Activated CD4-positive, alpha-beta T cell treated with anti-CD3 and anti-CD28 coated beads, Interleukin-2, amount 50 U/mL, for 24 hours (primary cell): ENCODE data around the gene TEX52.

Experiments
- DNase-seq, 2 donors: peaks; one replicate each; pipeline ENCODE4 v3.0.0-alpha.2; 2020; ENCODE audit warnings: low read depth in 1 of 2, low spot score in 1 of 2

The TEX52 gene

DNA sequence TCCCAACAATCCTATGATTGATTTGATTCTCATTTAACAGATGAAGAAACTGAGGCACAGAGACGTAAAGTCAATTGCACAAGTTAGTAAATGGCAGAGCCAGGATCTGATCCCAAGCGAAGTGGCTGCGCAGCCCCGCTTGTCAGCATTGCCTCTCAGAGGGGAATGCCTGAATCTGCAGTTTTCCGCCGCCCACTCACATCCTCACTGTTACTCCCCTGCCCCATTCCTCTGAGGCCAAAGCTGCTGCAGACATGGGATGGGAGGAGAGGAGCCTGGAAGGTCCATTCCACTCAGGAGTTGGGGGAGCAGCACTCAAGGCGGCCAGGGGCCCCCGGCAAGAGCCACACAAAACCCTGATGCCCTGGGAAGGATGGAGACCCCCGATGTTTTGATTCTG is 23.0 kb downstream of the TEX52 start:
- DNase-seq: no peak

DNA sequence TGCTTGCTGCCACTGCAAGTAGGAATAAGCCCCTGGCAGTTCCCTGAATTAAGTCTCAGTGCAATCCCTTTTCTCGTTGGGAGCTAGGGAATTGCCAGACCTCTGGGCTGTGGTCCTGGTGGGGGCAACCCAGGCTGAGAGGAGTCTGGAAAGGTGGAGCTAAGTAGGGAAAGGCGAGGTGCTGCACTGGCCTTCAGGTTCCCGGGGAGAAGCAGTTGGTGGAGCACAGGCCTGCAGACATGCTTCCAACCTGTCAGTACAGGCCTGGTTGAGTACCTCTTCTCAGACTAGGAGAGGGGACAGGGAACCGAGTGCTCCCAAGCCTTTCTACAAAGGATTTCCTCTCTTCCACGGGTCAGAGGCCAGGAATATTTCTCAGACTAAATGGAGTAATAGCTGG is 23.5 kb downstream of the TEX52 start:
- DNase-seq: no peak

DNA sequence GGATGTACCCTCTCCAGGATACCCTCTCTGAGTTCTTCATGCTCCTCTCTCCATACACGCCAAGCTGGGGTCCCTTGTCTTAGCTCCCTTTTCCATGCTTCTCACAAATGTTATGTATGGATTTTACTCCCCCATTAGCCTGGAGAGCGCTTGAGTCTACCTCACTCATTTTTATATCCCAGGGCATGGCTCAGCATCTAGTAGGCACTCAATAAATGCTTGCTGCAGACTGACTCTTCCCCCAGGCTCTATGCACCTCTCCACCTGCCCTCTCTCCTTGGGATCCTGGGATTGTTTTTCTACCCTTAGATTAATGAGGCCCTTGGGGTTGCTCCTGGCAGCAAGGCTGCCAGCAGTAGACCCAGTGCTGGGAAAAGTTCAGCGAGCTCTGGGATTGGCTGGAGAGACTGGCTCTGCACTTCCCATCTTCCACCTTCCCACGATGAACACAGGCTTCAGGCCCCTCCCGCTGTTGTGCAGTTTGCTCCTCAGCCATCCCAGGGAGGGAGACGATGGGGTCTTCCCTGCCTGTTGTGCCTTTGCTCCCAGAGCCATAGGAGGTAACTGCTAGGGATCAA is 24.2 kb downstream of the TEX52 start:
- no peak for DNase-seq

DNA sequence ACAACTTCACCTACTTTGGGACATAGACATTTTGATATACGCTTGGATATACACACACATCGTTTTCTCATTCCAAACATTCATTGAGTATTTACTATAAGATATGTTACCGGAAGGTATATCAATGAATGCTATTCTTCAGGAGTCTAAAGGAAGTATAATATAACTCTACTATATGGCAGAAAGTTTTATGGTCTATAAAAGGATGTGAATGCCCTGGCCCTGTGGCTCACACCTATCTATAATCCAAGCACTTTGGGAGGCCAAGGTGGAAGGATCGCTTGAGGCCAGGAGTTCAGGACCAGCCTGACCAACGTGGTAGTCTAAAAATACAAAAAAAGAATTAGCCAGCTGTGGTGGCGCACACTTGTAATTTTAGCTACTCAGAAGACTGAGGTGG is 27.6 kb downstream of the TEX52 start:
- DNase-seq: no peak

DNA sequence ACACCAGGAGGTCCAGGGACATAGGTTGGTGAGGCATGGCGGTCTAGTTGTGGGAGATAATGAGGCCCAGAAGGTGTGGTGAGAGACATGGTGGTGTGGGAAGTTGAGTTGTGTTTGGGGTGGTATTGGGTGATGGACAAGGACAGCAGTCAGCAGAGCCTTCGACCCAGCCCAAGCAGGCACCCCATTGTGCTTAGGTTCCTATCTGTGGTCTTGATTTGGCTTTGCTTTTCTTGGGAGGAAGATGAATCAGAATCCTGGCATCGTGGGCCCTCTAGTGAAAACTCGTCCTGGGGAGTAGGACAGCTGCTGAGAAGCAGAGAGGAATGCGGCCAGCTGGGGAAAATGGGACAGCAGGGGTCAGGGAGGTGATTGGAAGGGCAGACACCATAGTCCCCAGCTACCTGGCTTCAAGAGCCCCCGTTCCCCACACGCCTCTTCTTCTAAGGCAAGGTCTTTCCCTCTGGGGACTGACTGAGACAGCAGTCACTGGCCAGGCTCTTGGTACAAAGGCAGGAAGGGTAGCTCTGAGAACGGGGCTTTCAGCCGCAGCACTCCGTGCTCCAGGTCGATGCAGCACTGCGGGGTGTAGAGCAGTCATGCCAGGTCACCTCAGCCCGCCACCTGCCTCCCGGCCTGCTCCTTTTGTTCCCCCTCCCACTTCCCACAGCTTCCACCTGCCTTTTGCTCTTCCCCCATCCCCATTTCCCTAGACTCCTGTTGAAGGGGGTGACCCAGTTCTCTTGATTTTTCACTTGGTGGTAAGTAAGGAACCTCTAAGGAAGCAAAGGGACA is 29.9 kb downstream of the TEX52 start:
- DNase-seq: no peak

DNA sequence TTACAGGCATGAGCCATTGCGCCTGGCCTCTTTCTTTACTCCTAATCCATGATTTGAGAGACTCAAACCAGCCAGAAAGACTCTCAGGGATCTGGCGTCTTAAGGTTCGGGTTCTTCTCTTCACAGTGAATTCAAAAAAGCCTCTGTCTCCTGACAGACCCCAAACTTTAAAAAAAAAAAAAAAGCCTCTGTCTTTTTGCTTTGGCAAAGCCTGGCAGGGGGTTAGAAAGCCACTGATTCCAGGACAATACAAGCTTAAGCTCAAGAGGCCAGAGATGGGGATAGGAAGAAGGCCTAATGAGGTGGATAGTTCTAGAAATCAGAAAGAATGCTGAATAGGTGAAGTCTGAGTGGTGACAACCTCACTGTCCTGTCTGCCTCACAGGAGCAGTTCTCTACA is 30.8 kb downstream of the TEX52 start:
- no peak for DNase-seq

DNA sequence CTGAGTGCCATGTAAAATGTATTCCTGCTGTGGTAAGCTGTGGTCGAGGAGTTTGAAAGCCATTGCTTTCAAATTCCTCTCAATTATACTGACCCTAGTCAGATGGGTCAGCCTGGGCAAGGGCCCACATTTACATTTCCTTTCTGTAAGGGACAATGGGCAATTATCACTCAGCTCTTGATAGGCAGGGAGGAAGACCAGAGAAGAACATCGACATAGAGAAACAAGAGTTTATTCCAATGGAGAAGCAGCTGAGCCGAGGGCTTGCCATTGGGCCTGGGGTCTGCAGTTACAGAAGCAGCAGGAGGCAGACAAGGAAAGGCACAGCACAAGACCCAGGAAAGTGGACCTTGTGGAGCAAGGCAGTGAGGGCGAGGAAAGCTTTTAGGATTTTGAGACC is 31.7 kb downstream of the TEX52 start:
- no peak for DNase-seq

DNA sequence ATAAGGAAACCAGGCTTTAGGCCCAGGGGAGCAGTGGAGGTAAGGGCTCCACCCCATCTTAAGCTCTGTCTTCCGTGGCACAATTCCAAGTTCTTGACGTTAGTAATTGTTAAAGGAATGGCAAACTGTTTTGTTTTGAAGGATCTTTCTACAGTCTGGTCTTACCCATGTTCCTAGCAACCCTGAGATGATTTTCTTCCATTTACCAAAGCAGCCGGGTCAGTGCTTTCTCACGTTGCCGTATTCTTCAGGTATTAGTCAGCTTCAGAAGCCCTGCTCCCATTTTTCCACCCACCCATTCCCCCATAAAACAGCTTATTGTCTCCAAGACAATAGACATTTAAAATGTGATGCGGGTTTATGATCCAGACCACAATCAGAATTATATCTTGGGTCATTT is 32.3 kb downstream of the TEX52 start:
- no peak for DNase-seq

DNA sequence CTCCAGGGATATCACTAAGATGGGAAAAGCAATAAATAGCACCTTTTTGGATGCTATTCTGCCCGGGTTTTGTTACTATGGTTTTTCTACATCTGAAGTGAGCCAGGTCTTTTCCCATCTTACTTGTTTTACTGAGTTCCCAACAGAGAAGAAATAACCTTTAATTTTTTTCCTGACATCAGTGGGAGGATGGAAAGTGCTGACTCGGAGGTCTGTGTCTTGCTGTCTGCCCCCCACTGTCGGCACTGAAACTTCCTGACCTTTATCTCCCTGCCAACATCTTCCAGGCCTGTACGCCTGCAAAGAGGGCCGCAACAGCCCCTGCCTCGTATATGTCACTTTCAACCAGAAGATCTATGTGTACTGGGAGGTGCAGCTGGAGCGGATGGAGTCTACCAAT is 33.4 kb downstream of the TEX52 start:
- DNase-seq: no peak

DNA sequence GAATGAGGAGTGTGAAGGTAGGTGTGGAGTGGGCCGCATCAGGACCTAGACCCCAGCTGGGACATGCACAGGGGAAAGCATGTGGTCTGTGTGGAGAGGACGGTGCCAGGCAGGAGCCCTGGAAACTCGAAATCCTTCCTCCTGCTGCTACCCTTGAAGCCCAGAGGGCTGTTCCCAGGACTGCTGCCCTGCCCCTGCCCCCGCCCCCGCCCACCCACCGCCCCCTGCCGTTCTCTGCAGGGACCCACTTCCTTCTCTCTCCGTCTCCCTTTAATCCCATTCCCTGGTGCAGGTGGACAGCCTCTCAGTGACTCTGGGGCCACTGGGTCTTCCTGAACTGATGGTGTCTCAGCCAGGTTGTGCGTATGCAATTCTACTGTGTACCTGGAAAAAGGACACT is 36.4 kb downstream of the TEX52 start:
- no peak for DNase-seq

DNA sequence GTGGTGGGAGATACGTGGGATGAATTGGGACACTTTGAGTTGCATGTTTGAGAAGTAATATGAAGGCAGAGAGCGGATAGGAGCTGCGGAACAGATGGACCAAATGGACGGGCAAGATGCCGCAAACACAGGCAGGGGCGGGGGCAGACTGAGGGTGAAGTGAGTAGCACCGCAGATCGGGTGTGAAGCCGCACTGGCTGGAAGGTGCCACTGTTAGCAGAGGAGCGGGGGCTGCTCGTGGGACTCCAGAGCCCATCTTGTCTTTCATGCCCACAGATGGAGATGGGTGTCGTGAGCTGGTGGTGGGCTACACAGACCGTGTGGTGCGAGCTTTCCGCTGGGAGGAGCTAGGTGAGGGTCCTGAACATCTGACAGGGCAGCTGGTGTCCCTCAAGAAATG is 37.0 kb downstream of the TEX52 start:
- DNase-seq: no peak

DNA sequence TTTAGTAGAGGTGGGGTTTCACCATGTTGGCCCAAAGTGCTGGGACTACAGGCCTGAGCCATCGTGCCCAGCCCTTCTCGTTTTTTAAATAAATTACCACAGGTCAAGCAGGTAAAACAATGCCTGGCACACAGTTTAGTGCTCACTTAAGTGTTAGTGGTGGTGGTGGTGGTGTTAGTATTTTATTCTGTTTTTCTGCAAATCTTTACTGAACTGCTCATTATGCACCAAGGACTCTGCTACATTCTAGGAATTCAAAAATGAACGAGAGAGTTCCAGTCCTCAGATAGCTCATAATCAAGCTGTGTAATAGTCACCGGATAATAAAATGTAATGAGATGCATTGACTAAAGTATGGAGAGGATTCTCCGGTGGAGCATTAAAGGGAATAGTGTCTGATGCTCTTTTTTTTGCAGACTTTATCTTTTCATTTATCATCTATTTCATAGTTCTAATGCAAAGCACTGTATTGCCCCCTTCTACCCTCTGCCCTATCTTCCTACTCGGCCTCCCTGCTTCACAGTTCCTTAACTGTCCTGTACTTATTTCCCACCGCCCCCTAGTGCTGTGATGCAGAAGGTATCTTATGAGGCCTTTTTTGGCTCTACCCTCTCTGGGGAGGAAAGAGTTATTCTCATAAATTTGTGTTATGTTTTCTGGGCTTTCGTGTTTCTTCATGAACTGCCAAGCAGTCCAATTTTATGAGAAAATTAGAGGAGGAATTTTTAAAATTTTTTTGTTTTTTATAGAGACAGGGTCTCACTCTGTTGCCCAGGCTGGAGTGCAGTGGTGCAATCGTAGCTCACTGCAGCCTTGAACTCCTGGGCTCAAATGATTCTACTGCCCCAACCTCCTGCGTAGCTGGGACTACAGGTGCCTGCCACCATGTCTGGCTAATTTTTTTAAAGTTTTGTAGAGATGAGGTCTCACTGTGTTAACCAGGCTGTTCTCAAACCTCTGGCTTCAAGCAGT is 43.3 kb downstream of the TEX52 start:
- DNase-seq: peak in 1 of 2 donors; percentile 49

DNA sequence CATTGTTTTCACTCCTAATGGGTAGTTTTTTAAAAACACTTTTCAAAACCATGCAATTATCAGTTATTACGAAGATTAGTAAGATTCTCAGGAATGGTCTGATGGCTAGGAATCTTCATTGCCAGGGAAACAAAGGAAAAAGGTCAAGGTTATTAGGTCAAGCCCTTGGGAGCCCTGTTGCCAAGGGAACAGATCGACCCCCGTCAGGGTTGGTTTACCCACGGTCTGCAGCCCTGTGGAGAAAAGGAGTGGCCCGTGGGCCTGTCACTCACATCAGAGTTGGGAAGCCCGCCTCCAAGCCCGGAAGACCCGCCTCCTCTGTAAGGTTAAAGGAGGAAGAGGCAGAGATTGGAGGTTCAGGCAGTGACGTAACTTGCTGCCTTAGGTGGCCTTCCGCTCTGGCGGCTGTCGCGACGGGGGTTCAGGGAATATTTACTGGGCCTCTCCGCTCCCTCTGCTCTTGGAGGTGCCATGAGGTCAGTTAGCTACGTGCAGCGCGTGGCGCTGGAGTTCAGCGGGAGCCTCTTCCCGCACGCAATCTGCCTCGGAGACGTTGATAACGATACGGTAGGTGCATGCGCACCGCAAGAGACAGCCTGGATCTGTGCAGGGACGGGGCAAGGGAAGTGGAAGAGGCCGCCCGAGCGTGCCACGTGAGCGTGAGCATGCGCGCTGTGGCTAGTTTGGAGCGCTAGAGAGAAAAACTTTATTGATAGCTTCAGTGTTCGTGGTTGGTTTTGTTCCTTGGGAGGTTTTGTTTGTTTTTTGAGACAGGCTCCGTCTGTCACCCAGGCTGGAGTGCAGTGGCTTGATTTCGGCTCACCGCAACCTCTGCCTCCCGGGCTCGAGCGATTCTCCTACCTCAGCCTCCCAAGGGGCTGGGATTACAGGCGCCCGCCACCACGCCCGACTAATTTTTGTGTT is 44.3 kb downstream of the TEX52 start, which contains the start of gene ITFG2:
TSS of gene ITFG2 (plus strand) at position 379 of the 924 bp plus-strand sequence. CDS start at position 472, 93 bp downstream.
- peak; percentile 86 to 96 for DNase-seq

DNA sequence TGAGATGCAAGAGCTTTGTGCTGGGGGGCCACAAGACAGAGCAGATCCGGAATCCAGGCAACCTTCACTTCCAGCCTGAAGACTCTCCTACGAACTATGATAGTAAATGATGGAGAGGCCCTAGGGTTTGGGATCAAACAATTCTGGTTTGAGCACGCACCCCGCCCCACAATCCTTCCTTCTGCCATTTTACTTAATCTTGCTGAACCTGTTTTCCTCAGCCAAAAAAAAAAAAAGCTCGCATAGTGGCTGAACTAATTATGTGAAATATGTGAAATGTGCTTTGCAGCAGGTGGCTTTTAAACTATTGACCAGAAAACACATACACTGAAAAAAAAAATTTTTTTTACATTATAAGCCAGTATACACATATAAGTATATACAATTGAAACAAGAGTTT is 45.0 kb downstream of the TEX52 start:
- no peak for DNase-seq

DNA sequence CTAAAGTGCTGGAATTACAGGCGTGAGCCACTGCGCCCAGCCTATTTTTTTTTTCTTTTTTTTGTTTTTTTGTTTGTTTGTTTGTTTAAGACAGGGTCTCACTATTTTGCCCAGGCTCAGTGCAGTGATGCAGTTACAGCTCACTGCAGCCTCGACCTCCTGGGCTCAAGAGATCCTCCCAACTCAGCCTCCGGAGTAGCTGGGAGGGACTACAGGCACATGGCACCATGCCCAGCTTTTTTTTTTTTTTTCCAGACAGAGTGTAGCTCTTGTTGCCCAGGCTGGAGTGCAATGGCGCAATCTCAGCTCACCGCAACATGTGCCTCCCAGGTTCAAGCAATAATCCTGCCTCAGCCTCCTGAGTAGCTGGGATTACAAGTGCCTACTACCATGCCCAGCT is 50.1 kb downstream of the TEX52 start:
- no peak for DNase-seq

DNA sequence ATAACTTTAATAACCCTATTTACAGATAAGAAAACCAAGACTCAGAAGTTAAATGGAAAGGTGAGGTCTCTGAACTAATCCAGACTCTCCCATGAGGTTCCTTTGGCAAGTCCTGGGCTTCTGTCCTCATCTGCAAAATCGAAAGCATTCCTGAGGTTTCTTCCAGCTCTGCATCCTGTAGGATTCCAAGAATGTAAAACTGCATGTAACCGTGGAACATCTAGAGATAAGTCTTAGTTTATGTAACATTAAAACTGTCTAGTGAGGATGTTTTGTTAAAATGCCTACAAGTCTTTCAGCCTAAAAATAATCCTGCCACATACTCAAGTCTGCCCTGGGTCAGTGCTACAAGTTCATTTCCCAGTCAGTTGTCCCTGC is 51.7 kb downstream of the TEX52 start:
- no peak for DNase-seq

DNA sequence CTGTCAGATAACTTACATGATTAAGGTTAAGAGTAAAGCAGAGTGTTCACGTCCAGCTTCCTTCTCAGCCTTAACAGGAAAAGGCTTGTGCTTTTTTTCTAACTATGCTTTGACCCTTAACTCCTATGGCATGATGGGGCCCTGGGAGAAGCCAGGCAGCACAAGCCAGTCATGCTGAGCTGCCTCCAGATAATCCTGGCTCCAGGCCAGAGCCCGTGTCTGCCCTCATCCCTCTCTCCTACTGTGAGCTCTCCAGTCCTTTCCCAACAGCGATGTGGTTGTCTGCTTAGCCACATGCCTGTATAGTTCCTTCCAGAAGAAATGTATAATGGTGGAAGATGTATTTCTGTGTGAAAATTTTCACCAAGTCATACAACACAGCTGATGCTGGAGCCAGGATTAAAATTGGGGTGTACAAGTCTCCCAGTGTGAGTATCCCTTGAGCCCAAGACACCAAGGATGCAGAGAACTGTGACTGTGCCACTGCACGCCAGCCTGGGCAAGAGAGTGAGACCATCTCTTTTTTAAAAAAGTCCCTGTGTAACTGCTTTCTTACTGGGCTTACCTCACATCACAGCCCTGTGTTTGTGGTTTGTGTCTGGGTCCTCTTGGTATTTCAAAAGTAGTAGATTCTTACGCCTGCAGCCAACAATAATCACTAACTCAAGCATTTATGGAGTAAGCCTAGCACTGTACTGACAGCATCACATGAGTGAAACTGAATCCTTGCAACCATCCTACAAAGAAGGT is 52.3 kb downstream of the TEX52 start:
- DNase-seq: no peak

DNA sequence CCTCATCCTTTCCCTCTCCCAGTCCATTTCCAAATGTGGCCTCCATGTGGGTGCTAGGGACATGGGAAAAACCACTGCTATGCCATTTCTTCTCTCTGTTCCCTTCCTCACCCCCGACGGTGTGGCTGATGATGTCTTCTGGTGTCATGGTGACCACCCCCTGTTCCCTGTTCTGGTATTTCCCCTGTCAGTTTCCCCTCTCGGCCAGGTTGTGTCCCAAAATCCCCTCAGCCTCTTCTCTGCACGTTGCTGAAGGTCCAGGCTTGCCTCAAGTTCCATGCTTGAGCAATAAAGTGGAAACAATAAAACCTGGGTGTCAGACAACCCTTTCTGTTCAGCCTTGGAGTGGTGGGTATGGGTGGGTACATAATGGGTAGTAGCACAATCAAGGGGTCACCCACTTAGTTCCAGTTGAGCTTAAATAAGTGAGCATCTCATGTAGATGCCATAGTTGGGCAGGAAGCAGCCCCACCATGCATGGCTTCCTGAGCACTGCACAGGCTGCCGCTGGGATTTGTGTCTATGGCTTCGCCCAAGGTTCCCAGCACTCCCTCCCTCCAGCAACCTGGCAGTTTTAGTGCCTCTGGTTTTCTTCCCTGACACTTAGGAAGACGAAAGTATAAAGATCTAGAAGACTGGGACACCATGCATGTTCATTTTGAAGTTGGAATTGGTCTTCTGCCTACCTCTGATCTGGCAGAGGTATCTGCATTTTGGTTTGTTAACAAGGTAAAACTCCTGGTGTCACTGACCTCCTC is 53.0 kb downstream of the TEX52 start:
- no peak for DNase-seq

DNA sequence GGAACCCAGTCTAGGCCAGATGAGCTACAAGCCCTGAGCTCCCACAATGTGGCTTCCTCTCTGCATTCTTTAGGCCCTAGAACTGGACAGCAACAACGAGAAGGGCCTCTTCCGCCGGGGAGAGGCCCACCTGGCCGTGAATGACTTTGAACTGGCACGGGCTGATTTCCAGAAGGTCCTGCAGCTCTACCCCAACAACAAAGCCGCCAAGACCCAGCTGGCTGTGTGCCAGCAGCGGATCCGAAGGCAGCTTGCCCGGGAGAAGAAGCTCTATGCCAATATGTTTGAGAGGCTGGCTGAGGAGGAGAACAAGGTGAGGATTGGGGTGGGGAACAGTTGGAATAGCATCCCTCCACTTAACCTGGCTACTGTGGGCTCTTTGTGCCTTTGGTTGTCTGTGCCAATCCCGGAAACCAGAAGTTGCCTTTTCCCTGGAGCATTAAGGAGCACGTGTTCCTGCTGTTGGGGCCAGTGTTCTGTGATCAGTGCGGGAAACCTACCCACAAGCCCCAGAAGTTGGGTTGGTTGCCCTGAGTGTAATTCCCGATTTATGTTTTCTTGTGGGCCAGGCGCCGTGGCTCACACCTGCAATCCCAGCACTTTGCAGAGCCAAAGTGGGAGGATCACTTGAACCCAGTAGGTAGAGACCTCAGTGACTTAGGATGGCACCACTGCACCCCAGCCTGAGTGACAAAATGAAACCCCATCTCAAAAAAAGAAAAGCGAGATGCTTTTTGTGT is 55.6 kb downstream of the TEX52 start:
- no peak for DNase-seq
